HG03095 (cell line): ENCODE results near the gene MS4A12.
A peak's percentile ranks its signal among the peaks of the same experiment; 100 is the strongest.
"Not testable (repeated sequence)": the region's sequence is repeated elsewhere in the genome, so short reads cannot be mapped to it uniquely, and the experiment has no call there.

Source experiments
- ATAC-seq: cut with Tn5 transposase; IDR thresholded peaks from one replicate; pipeline ENCODE4 v1.9.1; 2021; ENCODE audit warnings: moderate library complexity; ENCODE audit not compliant: unreplicated experiment

The MS4A12 gene

DNA sequence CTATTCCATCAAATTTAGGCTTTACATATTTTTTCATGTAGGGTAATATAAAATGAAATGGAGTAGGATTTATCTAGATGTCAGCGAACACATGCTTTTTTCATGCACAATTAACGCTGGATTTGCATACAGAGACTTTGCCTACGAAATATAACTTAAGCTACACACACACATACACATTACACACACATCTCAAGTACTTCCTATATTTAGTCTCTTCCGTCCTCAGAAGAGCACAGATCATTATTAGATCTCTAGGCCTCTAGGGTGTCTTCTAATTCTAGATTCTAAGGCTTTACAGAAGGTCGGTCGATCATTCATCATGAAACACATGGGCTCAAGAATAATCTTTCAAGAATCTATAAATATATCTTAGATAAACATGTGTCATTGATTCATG is 18.8 kb downstream of the MS4A12 start:
- ATAC-seq, result no peak

DNA sequence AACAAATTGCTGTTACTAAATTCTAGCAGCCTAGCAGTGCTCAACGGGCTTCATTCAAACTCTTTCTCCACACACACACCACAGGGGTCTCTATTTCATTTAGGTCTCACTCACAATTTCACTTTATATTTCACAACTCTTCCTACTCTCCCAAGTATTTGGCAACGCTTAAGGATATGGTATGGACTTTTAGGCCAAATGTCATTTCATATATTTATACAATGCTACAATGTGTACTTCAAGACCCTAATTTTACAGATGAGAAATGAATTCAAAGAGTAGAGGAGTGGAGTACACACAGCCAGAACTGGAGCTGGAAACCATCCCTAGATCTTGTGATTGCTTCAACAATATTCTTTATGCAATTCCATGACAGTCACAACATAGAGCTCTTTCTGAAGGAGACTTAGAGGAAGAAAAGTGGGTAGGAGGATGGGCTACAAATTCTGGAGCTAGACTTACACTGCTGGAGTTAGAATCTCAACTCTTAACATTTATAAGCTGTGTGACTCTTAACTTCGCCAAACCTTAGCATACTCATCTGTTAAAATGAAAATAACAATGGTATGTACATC is 20.2 kb downstream of the MS4A12 start:
- no peak for ATAC-seq

DNA sequence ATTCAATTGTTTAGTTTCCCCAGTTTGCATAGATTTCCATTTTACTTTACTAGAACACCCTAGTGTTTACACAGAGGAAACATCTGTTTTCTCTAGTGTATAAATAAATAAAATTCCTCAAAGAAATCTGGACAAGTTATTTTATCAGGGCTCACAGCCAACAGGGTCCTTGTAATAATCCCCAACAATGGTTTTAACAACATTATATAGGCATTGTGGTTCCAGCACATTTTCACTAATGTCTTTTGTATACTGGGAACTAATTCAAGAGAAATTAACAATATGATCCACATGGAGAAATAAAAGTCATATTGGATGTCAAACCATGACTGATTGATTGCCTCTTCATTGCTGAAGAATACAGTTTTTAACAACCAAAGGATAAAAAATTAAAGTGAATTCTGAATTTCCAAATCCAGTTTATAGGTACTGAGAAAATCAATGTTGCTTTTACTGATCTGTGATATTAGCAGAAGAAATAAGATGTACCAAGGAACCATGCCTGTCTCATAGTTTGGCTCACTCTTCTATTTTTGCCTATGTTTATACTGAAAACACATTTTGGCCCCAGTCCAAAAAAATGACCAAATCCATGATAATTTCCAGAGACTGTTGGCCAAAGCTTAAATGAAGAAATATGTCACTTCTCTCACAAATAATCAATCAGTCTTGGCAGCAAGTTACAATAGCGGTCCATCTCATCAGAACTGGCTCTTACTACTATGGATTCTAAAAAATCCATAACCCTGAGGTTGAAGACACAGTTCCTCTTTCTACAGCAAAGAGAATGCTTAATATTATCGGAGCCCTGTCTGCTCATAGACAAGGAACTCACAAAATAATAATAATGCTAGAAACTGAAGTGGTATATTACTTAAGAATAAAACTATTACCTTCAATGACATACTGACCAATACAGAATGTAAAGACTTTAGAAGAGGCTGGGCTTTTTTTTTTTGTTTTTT is 21.2 kb downstream of the MS4A12 start:
- ATAC-seq, result no peak

DNA sequence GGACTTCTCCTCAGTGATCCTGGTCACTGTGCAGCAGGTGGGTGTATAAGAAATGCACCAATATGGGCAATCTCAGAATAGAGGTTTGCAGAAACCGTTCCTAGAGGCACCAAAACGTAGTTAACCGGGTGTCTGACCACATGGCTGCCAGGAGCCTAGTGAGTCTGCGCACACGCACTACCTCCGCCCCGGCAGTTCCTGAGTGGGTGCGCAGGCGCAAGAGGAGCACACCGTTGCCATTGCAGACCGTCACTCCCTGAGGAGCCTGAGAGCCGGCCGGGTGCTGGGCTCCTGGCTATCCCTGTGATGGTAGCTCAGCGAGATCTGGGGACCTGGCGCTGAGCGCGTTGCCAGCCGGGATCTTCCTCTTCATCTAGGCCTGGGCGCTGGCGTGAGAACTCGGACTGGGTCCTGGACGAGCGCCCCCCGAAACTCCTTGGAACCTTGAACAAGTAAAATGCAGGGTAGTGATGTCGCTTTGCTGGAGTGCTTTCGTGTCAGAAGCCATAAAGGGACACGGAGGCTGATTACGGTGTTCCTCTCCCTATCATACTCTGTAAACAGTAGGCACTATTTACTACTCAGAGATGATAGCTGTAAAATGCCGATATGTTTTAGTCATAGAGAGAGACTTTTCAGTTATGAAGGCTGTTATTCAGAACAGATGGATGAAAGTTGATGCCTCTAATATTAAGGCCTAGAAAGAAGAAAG is 22.7 kb downstream of the MS4A12 start, which contains the start of gene MS4A13:
Gene MS4A13, plus strand, starts transcription at position 249 of the 712 bp plus-strand sequence. CDS start 2,692 bp downstream, outside the sequence.
- no peak for ATAC-seq

DNA sequence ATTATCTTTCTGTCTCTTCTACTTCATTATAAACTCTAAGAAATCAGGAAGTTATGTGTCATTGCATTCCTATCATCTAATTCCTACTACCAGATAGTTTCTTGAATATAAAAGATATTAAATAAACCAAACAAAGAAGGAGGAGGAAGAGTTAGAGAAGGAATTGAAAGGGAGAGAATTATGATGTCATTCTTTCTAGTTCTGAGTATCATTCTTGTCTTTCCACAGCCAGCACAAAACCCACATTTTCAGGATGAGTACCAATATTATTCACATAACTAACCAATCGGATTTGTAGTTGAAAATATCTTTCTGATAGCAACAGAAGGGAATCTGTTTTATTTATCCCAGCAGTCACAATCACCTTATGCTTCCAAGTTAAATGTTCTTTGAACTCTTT is 35.9 kb downstream of the MS4A12 start:
- no peak for ATAC-seq

DNA sequence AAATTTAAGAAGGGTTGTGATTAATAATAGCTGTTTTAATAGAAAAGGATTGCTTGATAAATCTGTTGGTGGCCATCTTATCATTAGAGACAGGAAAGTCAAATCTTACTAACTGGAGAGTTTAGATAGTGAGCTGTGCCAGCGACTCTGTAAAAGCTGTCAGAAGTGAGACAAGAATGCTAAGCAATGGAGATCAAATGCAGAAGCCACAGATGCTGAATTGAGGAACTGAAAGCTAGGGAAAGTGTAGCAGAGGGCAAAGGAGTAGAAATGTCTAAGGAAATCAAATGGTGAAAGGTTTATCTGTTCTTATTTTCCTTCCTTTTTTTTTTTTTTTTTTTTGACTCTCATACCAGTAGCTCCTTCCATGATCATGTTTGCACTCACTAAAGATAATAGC is 36.4 kb downstream of the MS4A12 start:
- peak; percentile 77 for ATAC-seq

DNA sequence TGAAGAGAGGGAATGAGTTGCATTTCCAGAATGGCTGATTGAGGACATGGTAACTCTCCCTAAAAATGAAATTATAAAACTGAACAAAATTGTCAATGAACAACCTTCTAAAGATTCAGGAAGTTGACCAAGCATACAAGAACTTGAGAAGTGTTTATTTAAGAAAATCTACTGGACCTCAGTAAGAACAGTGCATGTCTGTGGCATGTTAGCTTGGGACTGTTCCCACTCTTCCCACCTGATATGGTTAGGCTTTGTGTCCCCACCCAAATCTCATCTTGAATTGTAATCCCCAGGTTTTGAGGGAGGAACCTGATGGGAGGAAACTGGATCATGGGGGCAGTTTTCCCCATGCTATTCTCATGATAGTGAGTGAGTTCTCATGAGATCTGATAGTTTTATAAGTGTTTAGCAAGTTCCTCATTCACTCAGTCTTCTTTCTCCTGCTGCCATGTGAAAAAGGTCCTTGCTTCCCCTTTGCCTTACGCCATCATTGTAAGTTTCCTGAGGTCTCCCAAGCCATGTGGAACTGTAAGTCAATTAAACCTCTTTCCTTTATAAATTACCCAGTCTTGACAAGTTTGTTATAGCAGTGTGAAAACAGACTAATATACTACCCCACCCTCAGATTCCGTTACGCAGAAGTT is 38.0 kb downstream of the MS4A12 start:
- no peak for ATAC-seq

DNA sequence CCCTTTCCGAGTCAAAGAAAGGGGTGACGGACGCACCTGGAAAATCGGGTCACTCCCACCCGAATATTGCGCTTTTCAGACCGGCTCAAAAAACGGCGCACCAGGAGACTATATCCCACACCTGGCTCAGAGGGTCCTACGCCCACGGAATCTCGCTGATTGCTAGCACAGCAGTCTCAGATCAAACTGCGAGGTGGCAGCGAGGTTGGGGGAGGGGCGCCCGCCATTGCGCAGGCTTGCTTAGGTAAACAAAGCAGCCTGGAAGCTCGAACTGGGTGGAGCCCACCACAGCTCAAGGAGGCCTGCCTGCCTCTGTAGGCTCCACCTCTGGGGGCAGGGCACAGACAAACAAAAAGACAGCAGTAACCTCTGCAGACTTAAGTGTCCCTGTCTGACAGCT is 39.8 kb downstream of the MS4A12 start:
- ATAC-seq, result not testable (repeated sequence)

DNA sequence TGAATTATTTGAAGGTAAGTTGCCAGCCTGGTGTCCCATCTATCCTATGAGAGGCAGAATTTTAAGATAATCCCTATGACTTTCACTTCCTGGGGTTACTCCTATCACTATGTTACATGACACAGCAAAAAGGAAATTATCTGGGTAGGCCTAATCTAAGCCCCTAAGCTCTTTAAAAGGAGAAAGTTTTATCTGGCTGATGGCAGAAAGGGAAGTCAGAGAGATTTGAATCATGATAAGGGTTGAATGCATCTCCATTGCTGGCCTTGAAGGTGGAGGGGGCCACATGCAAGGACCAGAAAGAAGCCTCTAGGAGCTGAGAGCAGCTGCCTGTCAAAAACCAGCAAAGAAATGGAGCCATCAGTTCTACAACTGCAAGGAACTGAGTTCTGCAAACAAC is 46.0 kb downstream of the MS4A12 start:
- ATAC-seq, result not testable (repeated sequence)

DNA sequence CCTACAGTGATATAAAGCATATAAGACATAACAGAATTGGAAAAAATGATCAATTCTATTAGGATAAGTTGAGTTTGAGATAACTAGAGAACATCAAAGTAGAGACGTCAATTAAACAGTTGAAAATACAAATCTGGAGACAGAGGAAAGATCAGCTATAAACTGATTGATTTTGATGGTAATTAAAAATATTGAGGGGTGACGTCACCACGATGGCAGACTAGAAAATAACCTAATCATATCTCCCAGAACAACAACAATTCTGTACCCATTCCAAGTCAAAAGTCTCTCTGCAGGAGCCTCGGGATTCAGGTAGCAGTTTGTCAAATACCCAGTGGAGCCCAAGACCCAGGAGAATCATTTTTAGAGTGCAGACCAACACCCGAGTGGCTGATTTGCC is 51.5 kb downstream of the MS4A12 start:
- ATAC-seq, result no peak
